ENCODE results near the gene THAP7. TPM values are rescaled to one million over a fixed set of nuclear protein-coding genes. Genes with fewer than 3 reads are reported as not detected.

The THAP7 gene
- polyA plus RNA-seq, 3 donors, result 19.4 to 25.4 (median 24.4) TPM

Other genes with a start within 250 kb of the THAP7 start
- gene SERPIND1, start 228.0 kb downstream of the THAP7 start, polyA plus RNA-seq, result 1 to 10 TPM in 1 of 3 donors, under 1 TPM in 2; 0.09 to 3.5 (median 0.24) TPM
- gene PI4KA, start 143.3 kb downstream of the THAP7 start, polyA plus RNA-seq, result 10 to 100 TPM; 18.4 to 34.6 (median 33.5) TPM
- gene SNAP29, start 143.1 kb downstream of the THAP7 start, polyA plus RNA-seq, result 10 to 100 TPM in 2 of 3 donors, 1 to 10 TPM in 1; 9.5 to 18.4 (median 13.4) TPM
- gene CRKL, start 84.7 kb downstream of the THAP7 start, polyA plus RNA-seq, result 10 to 100 TPM; 10.7 to 19.8 (median 16.2) TPM
- gene AIFM3, start 34.9 kb downstream of the THAP7 start, polyA plus RNA-seq, result under 1 TPM; 0.68 to 0.87 (median 0.79) TPM
- gene LZTR1, start 19.8 kb downstream of the THAP7 start, polyA plus RNA-seq, result 10 to 100 TPM; 19.9 to 38.3 (median 37.0) TPM
- under 1 TPM; 0.16 to 0.79 (median 0.17) TPM for gene P2RX6, start 13.0 kb upstream of the THAP7 start, polyA plus RNA-seq
- gene SLC7A4, start 30.4 kb upstream of the THAP7 start, polyA plus RNA-seq, result under 1 TPM; 0.25 to 0.49 (median 0.34) TPM
- gene LRRC74B, start 43.8 kb upstream of the THAP7 start, polyA plus RNA-seq, result not detected